Measurements from ENCODE around the gene SDHB. TPM values are rescaled to one million over a fixed set of nuclear protein-coding genes. Genes with fewer than 3 reads are reported as not detected.

Gene SDHB
- total and polyA plus RNA-seq, 2 experiments from 2014 or later = 126 to 156 TPM

DNA sequence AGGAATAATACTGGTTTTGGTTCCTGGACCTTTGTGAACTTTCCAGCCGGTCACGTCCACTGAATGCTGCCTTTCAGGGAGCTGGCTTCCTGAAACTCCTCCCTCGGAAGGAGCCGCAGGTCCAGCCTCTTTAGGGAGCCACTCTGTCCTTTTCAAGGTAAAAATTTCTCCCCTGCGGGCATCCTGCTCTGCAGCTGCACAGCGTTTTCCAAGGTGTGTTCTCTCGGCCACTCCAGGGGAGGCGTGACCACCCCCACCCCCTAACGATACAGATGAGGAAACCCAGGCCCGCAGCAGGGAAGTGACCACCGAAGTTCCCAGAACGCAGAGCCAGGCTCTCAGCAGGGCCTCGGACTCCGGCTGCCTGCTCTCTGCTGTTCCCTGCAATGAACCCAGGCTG is 44.0 kb upstream of the SDHB start:
- no peak overlapping the region for H3K27ac ChIP-seq
- no peaks in the 10 kb centered on the region for H3K36me3 ChIP-seq
- TF ChIP-seq, protein P1, sequence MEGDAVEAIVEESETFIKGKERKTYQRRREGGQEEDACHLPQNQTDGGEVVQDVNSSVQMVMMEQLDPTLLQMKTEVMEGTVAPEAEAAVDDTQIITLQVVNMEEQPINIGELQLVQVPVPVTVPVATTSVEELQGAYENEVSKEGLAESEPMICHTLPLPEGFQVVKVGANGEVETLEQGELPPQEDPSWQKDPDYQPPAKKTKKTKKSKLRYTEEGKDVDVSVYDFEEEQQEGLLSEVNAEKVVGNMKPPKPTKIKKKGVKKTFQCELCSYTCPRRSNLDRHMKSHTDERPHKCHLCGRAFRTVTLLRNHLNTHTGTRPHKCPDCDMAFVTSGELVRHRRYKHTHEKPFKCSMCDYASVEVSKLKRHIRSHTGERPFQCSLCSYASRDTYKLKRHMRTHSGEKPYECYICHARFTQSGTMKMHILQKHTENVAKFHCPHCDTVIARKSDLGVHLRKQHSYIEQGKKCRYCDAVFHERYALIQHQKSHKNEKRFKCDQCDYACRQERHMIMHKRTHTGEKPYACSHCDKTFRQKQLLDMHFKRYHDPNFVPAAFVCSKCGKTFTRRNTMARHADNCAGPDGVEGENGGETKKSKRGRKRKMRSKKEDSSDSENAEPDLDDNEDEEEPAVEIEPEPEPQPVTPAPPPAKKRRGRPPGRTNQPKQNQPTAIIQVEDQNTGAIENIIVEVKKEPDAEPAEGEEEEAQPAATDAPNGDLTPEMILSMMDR (IDR thresholded peaks at IDR 0.05; ENCODE audit: low read depth, low read length) = no peak
- no peaks in the 10 kb centered on the region for H3K27me3 ChIP-seq
- H3K9me3 ChIP-seq (ENCODE audit: low read depth) = no peaks in the 10 kb centered on the region
- DNase-seq (ENCODE audit: low read depth in 1 of 2, low spot score in 1 of 2) = no peak
- no peak overlapping the region for H3K4me3 ChIP-seq
- H3K4me1 ChIP-seq (ENCODE audit: low read depth) = no peaks in the 10 kb centered on the region

DNA sequence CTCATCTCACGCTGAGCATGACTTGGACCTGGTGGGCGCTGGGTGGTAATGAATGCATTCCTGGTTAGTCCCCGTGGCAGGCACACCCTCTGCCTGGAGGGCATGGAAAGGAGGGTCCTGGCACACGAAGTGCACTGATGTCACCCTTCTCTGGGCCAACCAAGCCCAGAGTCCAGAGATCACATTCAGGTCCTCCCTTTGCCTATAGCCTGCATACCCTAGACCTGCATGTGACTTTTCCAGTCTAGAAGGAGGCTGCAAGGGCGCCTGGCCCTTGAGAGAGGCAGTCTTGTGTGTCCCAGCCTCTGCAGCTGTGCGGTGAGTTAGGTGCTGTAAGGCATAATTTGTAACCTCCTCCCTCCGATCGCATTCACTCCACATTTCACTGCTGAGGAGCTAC is 43.3 kb upstream of the SDHB start:
- Histone ChIP-seq H3K27ac (no peak overlapping the region), H3K27me3 (no peaks in the 10 kb centered on the region), H3K36me3 (no peaks in the 10 kb centered on the region), H3K9me3 (ENCODE audit: low read depth) (no peaks in the 10 kb centered on the region), H3K4me1 (ENCODE audit: low read depth) (no peaks in the 10 kb centered on the region), H3K4me3 (no peak overlapping the region)
- TF ChIP-seq, protein P1 (IDR thresholded peaks at IDR 0.05; ENCODE audit: low read depth, low read length) = no peak
- no peak for DNase-seq (ENCODE audit: low read depth in 1 of 2, low spot score in 1 of 2)

DNA sequence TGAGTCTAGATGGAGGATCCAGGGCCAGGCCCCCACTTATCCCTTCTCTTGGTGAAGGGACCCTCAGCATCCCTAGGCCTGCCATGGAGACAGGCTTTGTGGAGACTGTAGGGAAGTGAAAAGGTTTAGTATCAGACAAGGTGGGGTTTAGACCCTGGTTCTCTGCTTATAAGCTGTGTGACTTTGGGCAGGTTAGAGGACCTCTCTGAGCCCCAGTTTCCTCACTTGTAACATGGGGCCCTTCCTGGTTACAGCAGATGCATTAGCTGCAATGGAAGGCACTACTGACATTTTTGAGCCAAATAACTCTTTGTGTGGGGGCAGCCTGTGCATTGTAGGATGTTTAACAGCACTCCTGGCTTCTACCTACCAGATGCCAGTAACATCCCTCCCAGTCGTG is 42.8 kb upstream of the SDHB start:
- Histone ChIP-seq H3K27me3 (no peaks in the 10 kb centered on the region), H3K4me1 (ENCODE audit: low read depth) (no peaks in the 10 kb centered on the region), H3K36me3 (no peaks in the 10 kb centered on the region), H3K27ac (no peak overlapping the region), H3K4me3 (no peak overlapping the region), H3K9me3 (ENCODE audit: low read depth) (no peaks in the 10 kb centered on the region)
- no peak for DNase-seq (ENCODE audit: low read depth in 1 of 2, low spot score in 1 of 2)
- TF ChIP-seq, protein P1 (IDR thresholded peaks at IDR 0.05; ENCODE audit: low read depth, low read length) = no peak

DNA sequence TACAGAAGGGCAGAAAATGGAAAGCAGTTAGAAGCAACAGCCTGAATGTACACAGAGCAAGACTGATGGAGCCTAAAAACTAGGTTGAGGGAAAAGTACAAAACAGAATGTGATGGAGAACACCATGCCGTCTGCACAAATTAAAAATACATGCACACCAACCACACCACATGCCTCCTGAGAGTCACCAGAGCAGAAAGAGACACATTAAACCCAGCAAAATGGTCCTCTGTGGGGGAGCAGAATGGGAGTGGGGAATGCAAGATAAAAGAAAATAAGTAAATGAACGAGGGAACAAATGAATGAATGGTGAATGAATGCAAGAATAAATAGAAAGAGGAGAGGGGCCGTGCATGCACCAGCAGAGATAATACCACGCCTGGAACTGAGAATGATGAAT is 41.3 kb upstream of the SDHB start:
- H3K27me3 ChIP-seq = no peaks in the 10 kb centered on the region
- DNase-seq (ENCODE audit: low read depth in 1 of 2, low spot score in 1 of 2) = no peak
- no peak overlapping the region for H3K27ac ChIP-seq
- H3K36me3 ChIP-seq = no peaks in the 10 kb centered on the region
- no peak overlapping the region for H3K4me3 ChIP-seq
- TF ChIP-seq, protein P1 (IDR thresholded peaks at IDR 0.05; ENCODE audit: low read depth, low read length) = no peak
- no peaks in the 10 kb centered on the region for H3K9me3 ChIP-seq (ENCODE audit: low read depth)
- H3K4me1 ChIP-seq (ENCODE audit: low read depth) = no peaks in the 10 kb centered on the region

- H3K36me3 ChIP-seq = no peaks in the 10 kb centered on the region
- DNase-seq (ENCODE audit: low read depth in 1 of 2, low spot score in 1 of 2) = no peak
- no peaks in the 10 kb centered on the region for H3K9me3 ChIP-seq (ENCODE audit: low read depth)
- TF ChIP-seq, protein P1 (IDR thresholded peaks at IDR 0.05; ENCODE audit: low read depth, low read length) = no peak
- no peaks in the 10 kb centered on the region for H3K4me1 ChIP-seq (ENCODE audit: low read depth)
- H3K27ac ChIP-seq = no peak overlapping the region
- H3K4me3 ChIP-seq = no peak overlapping the region
- H3K27me3 ChIP-seq = no peaks in the 10 kb centered on the region
These were observed 40.8 kb upstream of the SDHB start for GRCh38 chr1:17094664-17095063.
